ENCODE data around the gene ALPP.

- no peak for TF ChIP-seq ATF2 (CRISPR knock-in tag; IDR thresholded peaks at IDR 0.05; ENCODE audit: borderline replicate concordance, low read depth)
- TF ChIP-seq IRF2 (CRISPR knock-in tag; IDR thresholded peaks at IDR 0.05; ENCODE audit: borderline replicate concordance, low read depth) = no peak
- TF ChIP-seq, protein P1, sequence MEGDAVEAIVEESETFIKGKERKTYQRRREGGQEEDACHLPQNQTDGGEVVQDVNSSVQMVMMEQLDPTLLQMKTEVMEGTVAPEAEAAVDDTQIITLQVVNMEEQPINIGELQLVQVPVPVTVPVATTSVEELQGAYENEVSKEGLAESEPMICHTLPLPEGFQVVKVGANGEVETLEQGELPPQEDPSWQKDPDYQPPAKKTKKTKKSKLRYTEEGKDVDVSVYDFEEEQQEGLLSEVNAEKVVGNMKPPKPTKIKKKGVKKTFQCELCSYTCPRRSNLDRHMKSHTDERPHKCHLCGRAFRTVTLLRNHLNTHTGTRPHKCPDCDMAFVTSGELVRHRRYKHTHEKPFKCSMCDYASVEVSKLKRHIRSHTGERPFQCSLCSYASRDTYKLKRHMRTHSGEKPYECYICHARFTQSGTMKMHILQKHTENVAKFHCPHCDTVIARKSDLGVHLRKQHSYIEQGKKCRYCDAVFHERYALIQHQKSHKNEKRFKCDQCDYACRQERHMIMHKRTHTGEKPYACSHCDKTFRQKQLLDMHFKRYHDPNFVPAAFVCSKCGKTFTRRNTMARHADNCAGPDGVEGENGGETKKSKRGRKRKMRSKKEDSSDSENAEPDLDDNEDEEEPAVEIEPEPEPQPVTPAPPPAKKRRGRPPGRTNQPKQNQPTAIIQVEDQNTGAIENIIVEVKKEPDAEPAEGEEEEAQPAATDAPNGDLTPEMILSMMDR (IDR thresholded peaks at IDR 0.05) = no peak
- TF ChIP-seq, protein P2, sequence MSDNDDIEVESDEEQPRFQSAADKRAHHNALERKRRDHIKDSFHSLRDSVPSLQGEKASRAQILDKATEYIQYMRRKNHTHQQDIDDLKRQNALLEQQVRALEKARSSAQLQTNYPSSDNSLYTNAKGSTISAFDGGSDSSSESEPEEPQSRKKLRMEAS (CRISPR knock-in tag; IDR thresholded peaks at IDR 0.05) = no peak
- no peak for TF ChIP-seq CREM (CRISPR knock-in tag; IDR thresholded peaks at IDR 0.05)
- no peak for TF ChIP-seq SP1 (CRISPR knock-in tag; conservative IDR thresholded peaks at IDR 0.05)
- no peak for TF ChIP-seq KAT7 (CRISPR knock-in tag; IDR thresholded peaks at IDR 0.05; ENCODE audit: borderline replicate concordance)
Observed at GRCh38 chr2:232415138-232415690, 36.7 kb downstream of the ALPP start.
